Activated naive CD8-positive, alpha-beta T cell (primary cell): ENCODE data around the gene MRPS26.

Experiments
- H3K27ac Mint-ChIP-seq: one replicate; pipeline ENCODE4 v1.8.0; 2021; ENCODE audit warnings: mixed read lengths
- H3K27me3 Mint-ChIP-seq: one replicate; pipeline ENCODE4 v1.8.0; 2021; ENCODE audit warnings: mixed read lengths
- H3K36me3 Mint-ChIP-seq: one replicate; pipeline ENCODE4 v1.8.0; 2021; ENCODE audit warnings: mixed read lengths
- H3K4me1 Mint-ChIP-seq: one replicate; pipeline ENCODE4 v1.8.0; 2021; ENCODE audit warnings: low read depth, mixed read lengths
- H3K4me3 Mint-ChIP-seq: one replicate; pipeline ENCODE4 v1.8.0; 2021; ENCODE audit warnings: mild to moderate bottlenecking, mixed read lengths
- H3K9me3 Mint-ChIP-seq: one replicate; pipeline ENCODE4 v1.8.0; 2021; ENCODE audit warnings: low read depth, mixed read lengths

The MRPS26 gene

GRCh38 chr20:3077618-3078134, 31.8 kb downstream of the MRPS26 start:
- Mint-ChIP-seq H3K4me3 (peak overlapping the region; percentile 77), H3K27me3 (peaks cover 11% of the 10 kb centered on the region)

GRCh38 chr20:3080939-3081388, 35.1 kb downstream of the MRPS26 start:
- H3K9me3 Mint-ChIP-seq: no peaks in the 10 kb centered on the region
- H3K36me3 Mint-ChIP-seq: peaks cover 2% of the 10 kb centered on the region
- peaks cover 11% of the 10 kb centered on the region for H3K27me3 Mint-ChIP-seq
- H3K4me1 Mint-ChIP-seq: peaks cover 17% of the 10 kb centered on the region
- no peak overlapping the region for H3K27ac Mint-ChIP-seq
- no peak overlapping the region for H3K4me3 Mint-ChIP-seq

More at GRCh38 chr20:3077618-3078134, 31.8 kb downstream of the MRPS26 start:
- Mint-ChIP-seq H3K36me3 (peaks cover 2% of the 10 kb centered on the region), H3K27ac (peak overlapping the region; percentile 30), H3K9me3 (no peaks in the 10 kb centered on the region), H3K4me1 (peaks cover 19% of the 10 kb centered on the region)

- H3K4me1 Mint-ChIP-seq: peaks cover 17% of the 10 kb centered on the region
- H3K4me3 Mint-ChIP-seq: peak overlapping the region; percentile 77
- no peak overlapping the region for H3K27ac Mint-ChIP-seq
- peaks cover 2% of the 10 kb centered on the region for H3K36me3 Mint-ChIP-seq
- H3K9me3 Mint-ChIP-seq: no peaks in the 10 kb centered on the region
- peaks cover 11% of the 10 kb centered on the region for H3K27me3 Mint-ChIP-seq
Observed at GRCh38 chr20:3081641-3082040, 35.8 kb downstream of the MRPS26 start.

GRCh38 chr20:3082306-3082951, 36.6 kb downstream of the MRPS26 start:
- H3K27ac Mint-ChIP-seq: no peak overlapping the region
- H3K27me3 Mint-ChIP-seq: peaks cover 11% of the 10 kb centered on the region
- no peaks in the 10 kb centered on the region for H3K9me3 Mint-ChIP-seq
- peak overlapping the region; percentile 77 for H3K4me3 Mint-ChIP-seq
- peaks cover 2% of the 10 kb centered on the region for H3K36me3 Mint-ChIP-seq
- peaks cover 11% of the 10 kb centered on the region for H3K4me1 Mint-ChIP-seq

GRCh38 chr20:3082955-3083952, 37.4 kb downstream of the MRPS26 start:
- H3K27me3 Mint-ChIP-seq: peaks cover 11% of the 10 kb centered on the region
- no peak overlapping the region for H3K27ac Mint-ChIP-seq
- H3K9me3 Mint-ChIP-seq: no peaks in the 10 kb centered on the region
- peaks cover 2% of the 10 kb centered on the region for H3K36me3 Mint-ChIP-seq
- peak overlapping the region; percentile 62 for H3K4me3 Mint-ChIP-seq
- peaks cover 5% of the 10 kb centered on the region for H3K4me1 Mint-ChIP-seq

- peak within 1 kb of the TSS; percentile 62 for H3K4me3 Mint-ChIP-seq
- H3K9me3 Mint-ChIP-seq: no peaks in the 10 kb centered on the region
- H3K27ac Mint-ChIP-seq: no peak within 1 kb of the TSS
- peaks cover 11% of the 10 kb centered on the region for H3K27me3 Mint-ChIP-seq
- peaks cover 5% of the 10 kb centered on the region for H3K4me1 Mint-ChIP-seq
- H3K36me3 Mint-ChIP-seq: peaks cover 2% of the 10 kb centered on the region
Observed at GRCh38 chr20:3084283-3084985, 38.6 kb downstream of the MRPS26 start, which contains the start of gene AVP. TSS of gene AVP (minus strand) at chr20:3084724. CDS start at chr20:3084674, 50 bp downstream.

- H3K4me1 Mint-ChIP-seq: peaks cover 8% of the 10 kb centered on the region
- no peak overlapping the region for H3K4me3 Mint-ChIP-seq
- H3K36me3 Mint-ChIP-seq: no peaks in the 10 kb centered on the region
- H3K27ac Mint-ChIP-seq: no peak overlapping the region
- H3K9me3 Mint-ChIP-seq: no peaks in the 10 kb centered on the region
- peaks cover 11% of the 10 kb centered on the region for H3K27me3 Mint-ChIP-seq
Observed at GRCh38 chr20:3084986-3085360, 39.1 kb downstream of the MRPS26 start.

GRCh38 chr20:3085571-3086072, 39.8 kb downstream of the MRPS26 start:
- Mint-ChIP-seq H3K4me1 (peaks cover 15% of the 10 kb centered on the region), H3K36me3 (no peaks in the 10 kb centered on the region), H3K9me3 (no peaks in the 10 kb centered on the region), H3K27ac (no peak overlapping the region), H3K4me3 (no peak overlapping the region), H3K27me3 (peaks cover 9% of the 10 kb centered on the region)

- Mint-ChIP-seq H3K9me3 (no peaks in the 10 kb centered on the region), H3K4me1 (peaks cover 24% of the 10 kb centered on the region), H3K27ac (no peak overlapping the region), H3K36me3 (no peaks in the 10 kb centered on the region), H3K27me3 (no peaks in the 10 kb centered on the region), H3K4me3 (no peak overlapping the region)
Observed at GRCh38 chr20:3088031-3088430, 42.2 kb downstream of the MRPS26 start.

GRCh38 chr20:3090565-3090964, 44.7 kb downstream of the MRPS26 start:
- H3K27ac Mint-ChIP-seq: no peak overlapping the region
- H3K9me3 Mint-ChIP-seq: no peaks in the 10 kb centered on the region
- peaks cover 29% of the 10 kb centered on the region for H3K4me1 Mint-ChIP-seq
- H3K4me3 Mint-ChIP-seq: no peak overlapping the region
- no peaks in the 10 kb centered on the region for H3K27me3 Mint-ChIP-seq
- H3K36me3 Mint-ChIP-seq: no peaks in the 10 kb centered on the region

GRCh38 chr20:3092611-3093379, 46.9 kb downstream of the MRPS26 start:
- Mint-ChIP-seq H3K27ac (peak overlapping the region; percentile 96), H3K4me3 (peak overlapping the region; percentile 84), H3K9me3 (no peaks in the 10 kb centered on the region), H3K4me1 (peaks cover 31% of the 10 kb centered on the region), H3K36me3 (no peaks in the 10 kb centered on the region), H3K27me3 (no peaks in the 10 kb centered on the region)

GRCh38 chr20:3093861-3094361, 48.1 kb downstream of the MRPS26 start:
- Mint-ChIP-seq H3K9me3 (no peaks in the 10 kb centered on the region), H3K27me3 (no peaks in the 10 kb centered on the region), H3K27ac (peak overlapping the region; percentile 85), H3K4me3 (peak overlapping the region; percentile 70), H3K36me3 (no peaks in the 10 kb centered on the region), H3K4me1 (peaks cover 31% of the 10 kb centered on the region)

- H3K9me3 Mint-ChIP-seq: no peaks in the 10 kb centered on the region
- H3K27ac Mint-ChIP-seq: peak overlapping the region; percentile 22
- H3K4me1 Mint-ChIP-seq: peaks cover 28% of the 10 kb centered on the region
- no peak overlapping the region for H3K4me3 Mint-ChIP-seq
- H3K36me3 Mint-ChIP-seq: no peaks in the 10 kb centered on the region
- H3K27me3 Mint-ChIP-seq: no peaks in the 10 kb centered on the region
Observed at GRCh38 chr20:3094848-3095629, 49.2 kb downstream of the MRPS26 start.
